GM20000 (cell line): ENCODE data around the gene ADAM21.
"Not testable (repeated sequence)": the region's sequence is repeated elsewhere in the genome, so short reads cannot be mapped to it uniquely, and the experiment has no call there.

Source experiments
- DNase-seq: peaks from one replicate; pipeline ENCODE4 v3.0.0; 2012; ENCODE audit warnings: low spot score
- TF ChIP-seq, protein P1 (sequence below): IDR thresholded peaks from 2 replicates; pipeline ENCODE4 v1.5.1; 2012; ENCODE audit warnings: mild to moderate bottlenecking, control low read depth; ENCODE audit errors: extremely low read depth, missing control alignments

The ADAM21 gene

GRCh38 chr14:70472253-70473159, 20.5 kb downstream of the ADAM21 start:
- DNase-seq = peak; percentile 66
- TF ChIP-seq, protein P1, sequence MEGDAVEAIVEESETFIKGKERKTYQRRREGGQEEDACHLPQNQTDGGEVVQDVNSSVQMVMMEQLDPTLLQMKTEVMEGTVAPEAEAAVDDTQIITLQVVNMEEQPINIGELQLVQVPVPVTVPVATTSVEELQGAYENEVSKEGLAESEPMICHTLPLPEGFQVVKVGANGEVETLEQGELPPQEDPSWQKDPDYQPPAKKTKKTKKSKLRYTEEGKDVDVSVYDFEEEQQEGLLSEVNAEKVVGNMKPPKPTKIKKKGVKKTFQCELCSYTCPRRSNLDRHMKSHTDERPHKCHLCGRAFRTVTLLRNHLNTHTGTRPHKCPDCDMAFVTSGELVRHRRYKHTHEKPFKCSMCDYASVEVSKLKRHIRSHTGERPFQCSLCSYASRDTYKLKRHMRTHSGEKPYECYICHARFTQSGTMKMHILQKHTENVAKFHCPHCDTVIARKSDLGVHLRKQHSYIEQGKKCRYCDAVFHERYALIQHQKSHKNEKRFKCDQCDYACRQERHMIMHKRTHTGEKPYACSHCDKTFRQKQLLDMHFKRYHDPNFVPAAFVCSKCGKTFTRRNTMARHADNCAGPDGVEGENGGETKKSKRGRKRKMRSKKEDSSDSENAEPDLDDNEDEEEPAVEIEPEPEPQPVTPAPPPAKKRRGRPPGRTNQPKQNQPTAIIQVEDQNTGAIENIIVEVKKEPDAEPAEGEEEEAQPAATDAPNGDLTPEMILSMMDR = no peak

- TF ChIP-seq, protein P1 = no peak
- peak; percentile 13 for DNase-seq
These were observed 21.9 kb downstream of the ADAM21 start for GRCh38 chr14:70473825-70474224.

DNA sequence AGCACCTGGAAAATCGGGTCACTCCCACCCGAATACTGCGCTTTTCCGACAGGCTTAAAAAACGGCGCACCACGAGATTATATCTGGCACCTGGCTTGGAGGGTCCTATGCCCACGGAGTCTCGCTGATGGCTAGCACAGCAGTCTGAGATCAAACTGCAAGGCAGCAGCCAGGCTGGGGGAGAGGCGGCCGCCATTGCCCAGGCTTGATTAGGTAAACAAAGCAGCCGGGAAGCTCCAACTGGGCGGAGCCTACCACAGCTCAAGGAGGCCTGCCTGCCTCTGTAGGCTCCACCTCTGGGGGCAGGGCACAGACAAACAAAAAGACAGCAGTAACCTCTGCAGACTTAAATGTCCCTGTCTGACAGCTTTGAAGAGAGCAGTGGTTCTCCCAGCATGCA, 23.5 kb downstream of the ADAM21 start:
- DNase-seq = not testable (repeated sequence)

GRCh38 chr14:70477356-70478105, 25.6 kb downstream of the ADAM21 start:
- not testable (repeated sequence) for DNase-seq

GRCh38 chr14:70489579-70490200, 37.7 kb downstream of the ADAM21 start:
- DNase-seq = no peak
- TF ChIP-seq, protein P1 = no peak

GRCh38 chr14:70498191-70498590, 46.2 kb downstream of the ADAM21 start:
- DNase-seq = no peak
- TF ChIP-seq, protein P1 = no peak
